Measurements from ENCODE around the gene ROR2. TPM values are rescaled to one million over a fixed set of nuclear protein-coding genes. Genes with fewer than 3 reads are reported as not detected.

The ROR2 gene
- total and polyA plus RNA-seq, 2 of the 13 experiments (the other 11 are each of a cell fraction or from before 2014, with no cell fraction given), result not detected

DNA sequence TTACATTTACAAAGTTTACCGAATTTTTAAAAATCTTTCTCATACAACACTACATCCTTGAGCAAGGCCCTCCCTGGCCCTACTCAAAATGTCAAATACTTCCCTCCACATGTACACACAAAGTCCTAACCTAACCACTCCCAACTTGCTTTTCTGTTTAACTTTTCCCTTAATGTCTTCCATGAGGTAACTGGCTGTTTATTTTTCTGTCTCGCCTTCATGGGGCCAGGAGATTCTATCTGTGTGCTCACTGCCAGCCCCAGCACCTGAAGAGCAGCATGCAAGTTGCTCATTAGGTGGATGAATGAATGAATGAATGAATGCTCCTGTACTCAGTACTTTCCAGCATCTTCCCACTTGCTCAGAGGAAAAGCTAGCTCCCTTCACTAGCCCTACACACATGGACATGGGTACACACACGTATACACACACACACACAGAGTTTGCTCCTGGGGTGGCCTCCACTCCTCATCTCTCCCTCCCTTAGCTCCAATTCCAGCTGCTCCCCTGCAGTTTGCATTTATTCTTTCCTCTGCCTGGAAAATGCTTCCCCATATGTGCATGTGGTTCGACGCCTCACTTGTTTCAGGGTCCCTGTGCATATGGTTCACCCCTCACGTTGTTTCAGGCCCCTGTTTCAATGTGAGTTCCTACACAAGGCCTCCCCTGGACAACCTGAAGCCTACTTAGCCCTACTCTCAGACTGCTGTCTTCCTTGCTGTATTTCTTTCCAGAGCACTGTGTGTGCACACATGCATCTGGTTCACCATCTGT lies 165.2 kb downstream of the ROR2 start:
- ChIA-PET CTCF (ENCODE audit: low intra/inter-chr PET ratio, low total read pairs) (no interaction called here), POLR2A (no interaction called here)
- no peak overlapping the region for H3K9ac ChIP-seq (ENCODE audit: insufficient read depth, low read depth, low read length)
- WGBS (ENCODE audit: low lambda C conversion rate), result 20% methylated on average over 6 of the region's 6 CpGs
- no TSS peak for BruUV-seq (replicated peaks)
- no peaks in the 10 kb centered on the region for H3K79me2 ChIP-seq (ENCODE audit: insufficient read depth, low read length)
- intact Hi-C loops (cut with micrococcal nuclease; ENCODE audit: unreplicated experiment) (no loop called here), in situ Hi-C loops (cut with HindIII; ENCODE audit: extremely low pct_ligation_motif_present, low pct_unique_long_range_greater_than_20kb) (no loop called here)
- H3K27ac ChIP-seq (ENCODE audit: extremely low read length, insufficient read depth, low read length), result no peak overlapping the region
- no peak for ATAC-seq
- H2AFZ ChIP-seq (ENCODE audit: low read length), result no peak overlapping the region
- H3K27me3 ChIP-seq (ENCODE audit: control insufficient read depth in 1 of 2, insufficient read depth in 2 of 2, low read length in 2 of 2), result peaks cover 10 to 25% of the 10 kb centered on the region in 2 experiments; a peak in 4 of 5 replicates
- no peaks in the 10 kb centered on the region for H3K36me3 ChIP-seq (replicated peaks in 1 of 2; ENCODE audit: control insufficient read depth in 1 of 2, insufficient read depth in 2 of 2, low read length in 2 of 2)
- H3K4me3 ChIP-seq (replicated peaks in 1 of 3; ENCODE audit: insufficient read depth in 1 of 3, low read depth in 2 of 3, low read length in 3 of 3), result no peak overlapping the region
- H4K20me1 ChIP-seq (ENCODE audit: insufficient read depth, low read length), result no peaks in the 10 kb centered on the region
- TF ChIP-seq FOXK2 (IDR thresholded peaks at IDR 0.05), result no peak
- no peak for TF ChIP-seq TAF1 (CRISPR knock-in tag; IDR thresholded peaks at IDR 0.05)
- TF ChIP-seq PPARG (CRISPR knock-in tag; conservative IDR thresholded peaks at IDR 0.05), result no peak
- no peak for TF ChIP-seq SUZ12 (IDR thresholded peaks at IDR 0.05; ENCODE audit: low read depth, low read length)
- no peak for DNase-seq (ENCODE audit: low spot score)
- H3K4me2 ChIP-seq (ENCODE audit: low read depth, low read length), result no peak overlapping the region
- no peak for FAIRE-seq
- no peaks in the 10 kb centered on the region for H3K4me1 ChIP-seq (ENCODE audit: insufficient read depth, low read length)
- no peaks in the 10 kb centered on the region for H3K9me3 ChIP-seq (ENCODE audit: low read length)

DNA sequence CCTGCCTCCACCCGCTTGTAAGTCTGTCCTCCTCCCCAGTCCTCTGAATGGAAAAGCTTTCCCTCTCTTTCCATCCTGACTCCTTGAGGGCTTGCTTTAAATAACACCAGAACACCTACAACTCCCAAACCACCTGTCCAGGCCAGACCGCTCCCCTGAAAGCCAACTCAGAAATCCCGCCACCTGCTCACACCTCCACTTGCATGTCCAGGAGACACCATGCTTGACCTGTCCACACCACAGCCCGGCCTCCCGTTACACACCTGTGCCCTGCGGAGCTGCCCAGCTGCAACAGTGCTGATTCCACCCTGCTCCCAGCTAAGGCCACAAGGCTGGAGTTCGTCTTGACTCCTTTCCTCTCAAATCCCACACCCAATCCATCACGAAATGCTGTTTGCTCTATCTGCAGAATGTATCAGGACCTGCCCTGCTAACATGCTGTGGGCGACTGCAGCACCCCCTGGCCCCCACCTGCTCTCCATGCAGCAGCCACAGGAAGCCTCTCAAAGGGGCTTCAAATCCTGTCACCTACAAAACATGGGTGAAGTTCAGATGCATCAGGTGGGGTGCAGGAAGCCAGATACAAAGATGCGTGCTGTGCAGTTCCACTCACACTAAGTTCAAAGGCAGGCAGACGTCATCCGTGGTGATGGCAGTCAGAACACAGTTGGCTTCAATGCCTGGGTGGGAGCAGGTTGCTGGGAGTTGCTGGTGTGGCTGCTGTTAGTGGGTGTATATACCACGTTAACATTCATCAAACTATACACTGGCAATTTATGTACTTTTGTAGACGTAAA lies 166.0 kb downstream of the ROR2 start:
- ATAC-seq (no peak), DNase-seq (ENCODE audit: low spot score) (no peak), FAIRE-seq (no peak)
- no peak overlapping the region for H3K9ac ChIP-seq (ENCODE audit: insufficient read depth, low read depth, low read length)
- no peaks in the 10 kb centered on the region for H3K4me1 ChIP-seq (ENCODE audit: insufficient read depth, low read length)
- POLR2A ChIA-PET, result no interaction called here
- H4K20me1 ChIP-seq (ENCODE audit: insufficient read depth, low read length), result no peaks in the 10 kb centered on the region
- 20% methylated on average over 14 of the region's 14 CpGs for WGBS (ENCODE audit: low lambda C conversion rate)
- in situ Hi-C loops (cut with HindIII; ENCODE audit: extremely low pct_ligation_motif_present, low pct_unique_long_range_greater_than_20kb), result no loop called here
- no peak overlapping the region for H3K4me2 ChIP-seq (ENCODE audit: low read depth, low read length)
- peaks cover 10 to 25% of the 10 kb centered on the region in 2 experiments; a peak in 4 of 5 replicates for H3K27me3 ChIP-seq (ENCODE audit: control insufficient read depth in 1 of 2, insufficient read depth in 2 of 2, low read length in 2 of 2)
- no peaks in the 10 kb centered on the region for H3K9me3 ChIP-seq (ENCODE audit: low read length)
- H3K79me2 ChIP-seq (ENCODE audit: insufficient read depth, low read length), result no peaks in the 10 kb centered on the region
- intact Hi-C loops (cut with micrococcal nuclease; ENCODE audit: unreplicated experiment), result no loop called here
- no peak overlapping the region for H2AFZ ChIP-seq (ENCODE audit: low read length)
- no peak overlapping the region for H3K4me3 ChIP-seq (replicated peaks in 1 of 3; ENCODE audit: insufficient read depth in 1 of 3, low read depth in 2 of 3, low read length in 3 of 3)
- H3K36me3 ChIP-seq (replicated peaks in 1 of 2; ENCODE audit: control insufficient read depth in 1 of 2, insufficient read depth in 2 of 2, low read length in 2 of 2), result no peaks in the 10 kb centered on the region
- BruUV-seq (replicated peaks), result no TSS peak
- H3K27ac ChIP-seq (ENCODE audit: extremely low read length, insufficient read depth, low read length), result no peak overlapping the region
- CTCF ChIA-PET (ENCODE audit: low intra/inter-chr PET ratio, low total read pairs), result no interaction called here
- TF ChIP-seq ZNF616 (CRISPR knock-in tag; IDR thresholded peaks at IDR 0.05; ENCODE audit: low read depth) (no peak), CCAR2 (optimal IDR thresholded peaks at IDR 0.05; ENCODE audit: low read depth, low read length) (no peak), ZNF382 (CRISPR knock-in tag; IDR thresholded peaks at IDR 0.05; ENCODE audit: borderline replicate concordance) (no peak), ZNF350 (CRISPR knock-in tag; IDR thresholded peaks at IDR 0.05; ENCODE audit: borderline replicate concordance, low read depth) (no peak), TEAD2 (CRISPR knock-in tag; IDR thresholded peaks at IDR 0.05) (no peak), ZNF703 (CRISPR knock-in tag; IDR thresholded peaks at IDR 0.05; ENCODE audit: borderline replicate concordance) (no peak), ZNF235 (CRISPR knock-in tag; IDR thresholded peaks at IDR 0.05; ENCODE audit: borderline replicate concordance) (no peak)
- TF ChIP-seq, protein P1, sequence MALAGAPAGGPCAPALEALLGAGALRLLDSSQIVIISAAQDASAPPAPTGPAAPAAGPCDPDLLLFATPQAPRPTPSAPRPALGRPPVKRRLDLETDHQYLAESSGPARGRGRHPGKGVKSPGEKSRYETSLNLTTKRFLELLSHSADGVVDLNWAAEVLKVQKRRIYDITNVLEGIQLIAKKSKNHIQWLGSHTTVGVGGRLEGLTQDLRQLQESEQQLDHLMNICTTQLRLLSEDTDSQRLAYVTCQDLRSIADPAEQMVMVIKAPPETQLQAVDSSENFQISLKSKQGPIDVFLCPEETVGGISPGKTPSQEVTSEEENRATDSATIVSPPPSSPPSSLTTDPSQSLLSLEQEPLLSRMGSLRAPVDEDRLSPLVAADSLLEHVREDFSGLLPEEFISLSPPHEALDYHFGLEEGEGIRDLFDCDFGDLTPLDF (CRISPR knock-in tag; IDR thresholded peaks at IDR 0.05), result no peak
- TF ChIP-seq, protein P2, sequence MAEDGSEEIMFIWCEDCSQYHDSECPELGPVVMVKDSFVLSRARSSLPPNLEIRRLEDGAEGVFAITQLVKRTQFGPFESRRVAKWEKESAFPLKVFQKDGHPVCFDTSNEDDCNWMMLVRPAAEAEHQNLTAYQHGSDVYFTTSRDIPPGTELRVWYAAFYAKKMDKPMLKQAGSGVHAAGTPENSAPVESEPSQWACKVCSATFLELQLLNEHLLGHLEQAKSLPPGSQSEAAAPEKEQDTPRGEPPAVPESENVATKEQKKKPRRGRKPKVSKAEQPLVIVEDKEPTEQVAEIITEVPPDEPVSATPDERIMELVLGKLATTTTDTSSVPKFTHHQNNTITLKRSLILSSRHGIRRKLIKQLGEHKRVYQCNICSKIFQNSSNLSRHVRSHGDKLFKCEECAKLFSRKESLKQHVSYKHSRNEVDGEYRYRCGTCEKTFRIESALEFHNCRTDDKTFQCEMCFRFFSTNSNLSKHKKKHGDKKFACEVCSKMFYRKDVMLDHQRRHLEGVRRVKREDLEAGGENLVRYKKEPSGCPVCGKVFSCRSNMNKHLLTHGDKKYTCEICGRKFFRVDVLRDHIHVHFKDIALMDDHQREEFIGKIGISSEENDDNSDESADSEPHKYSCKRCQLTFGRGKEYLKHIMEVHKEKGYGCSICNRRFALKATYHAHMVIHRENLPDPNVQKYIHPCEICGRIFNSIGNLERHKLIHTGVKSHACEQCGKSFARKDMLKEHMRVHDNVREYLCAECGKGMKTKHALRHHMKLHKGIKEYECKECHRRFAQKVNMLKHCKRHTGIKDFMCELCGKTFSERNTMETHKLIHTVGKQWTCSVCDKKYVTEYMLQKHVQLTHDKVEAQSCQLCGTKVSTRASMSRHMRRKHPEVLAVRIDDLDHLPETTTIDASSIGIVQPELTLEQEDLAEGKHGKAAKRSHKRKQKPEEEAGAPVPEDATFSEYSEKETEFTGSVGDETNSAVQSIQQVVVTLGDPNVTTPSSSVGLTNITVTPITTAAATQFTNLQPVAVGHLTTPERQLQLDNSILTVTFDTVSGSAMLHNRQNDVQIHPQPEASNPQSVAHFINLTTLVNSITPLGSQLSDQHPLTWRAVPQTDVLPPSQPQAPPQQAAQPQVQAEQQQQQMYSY (CRISPR knock-in tag; IDR thresholded peaks at IDR 0.05), result no peak
